Kidney tubule cell (primary cell): ENCODE data around the gene PEX12.
"Not testable (repeated sequence)": the region's sequence is repeated elsewhere in the genome, so short reads cannot be mapped to it uniquely, and the experiment has no call there.

Experiments
- DNase-seq: peaks from one replicate; pipeline ENCODE4 v3.0.0-alpha.2; 2018; ENCODE audit warnings: low spot score

Gene PEX12

GRCh38 chr17:35536664-35537171, 41.7 kb downstream of the PEX12 start:
- DNase-seq: no peak

- DNase-seq: not testable (repeated sequence)
Observed at GRCh38 chr17:35535406-35535805, 43.0 kb downstream of the PEX12 start.

- DNase-seq: no peak
Observed at GRCh38 chr17:35534576-35535093, 43.7 kb downstream of the PEX12 start.

- DNase-seq: no peak
Observed at GRCh38 chr17:35531160-35531559, 47.2 kb downstream of the PEX12 start.

- DNase-seq: no peak
Observed at GRCh38 chr17:35529866-35530265, 48.5 kb downstream of the PEX12 start.

- DNase-seq: not testable (repeated sequence)
Observed at GRCh38 chr17:35529326-35529725, 49.0 kb downstream of the PEX12 start.
